GM12874 (cell line): ENCODE data around the gene IGSF6.

Experiments used
- CTCF ChIP-seq: IDR thresholded peaks from 2 replicates; pipeline ENCODE4 v1.5.1; 2011; ENCODE audit warnings: low read depth, mild to moderate bottlenecking, control low read depth, low read length, moderate library complexity; ENCODE audit not compliant: insufficient read depth

Gene IGSF6

GRCh38 chr16:21652453-21652852 lies at the start of gene IGSF6:
Gene IGSF6, minus strand, starts transcription at chr16:21652608. Its CDS starts 10 bp downstream, at chr16:21652598.
- TF ChIP-seq CTCF: no peak

- TF ChIP-seq CTCF: no peak
These were observed 48.9 kb upstream of the IGSF6 start for GRCh38 chr16:21701271-21701670.

GRCh38 chr16:21698169-21699032 lies 46.0 kb upstream of the IGSF6 start:
- TF ChIP-seq CTCF: no peak

GRCh38 chr16:21697032-21697431 lies 44.6 kb upstream of the IGSF6 start:
- TF ChIP-seq CTCF: no peak

GRCh38 chr16:21694609-21695008 lies 42.2 kb upstream of the IGSF6 start:
- no peak for TF ChIP-seq CTCF

GRCh38 chr16:21689107-21689506 lies 36.7 kb upstream of the IGSF6 start:
- no peak for TF ChIP-seq CTCF

GRCh38 chr16:21685034-21685455 lies 32.6 kb upstream of the IGSF6 start:
- no peak for TF ChIP-seq CTCF
